ENCODE data around the gene RPS25.
A peak's percentile ranks its signal among the peaks of the same experiment; 100 is the strongest.
"Not testable (repeated sequence)": the region's sequence is repeated elsewhere in the genome, so short reads cannot be mapped to it uniquely, and the experiment has no call there.

Gene RPS25

GRCh38 chr11:119061256-119061655 lies 43.1 kb upstream of the RPS25 start:
- H3K27me3 ChIP-seq (ENCODE audit: insufficient read depth, poor library complexity, severe bottlenecking): no peaks in the 10 kb centered on the region
- no peak for DNase-seq (ENCODE audit: low spot score)
- TF ChIP-seq CTCF (IDR thresholded peaks at IDR 0.05; ENCODE audit: poor library complexity, severe bottlenecking): no peak

GRCh38 chr11:119059128-119059527 lies 41.0 kb upstream of the RPS25 start:
- ATAC-seq (ENCODE audit: low read depth); H3K9me3 ChIP-seq (ENCODE audit: severe bottlenecking); H3K27me3 ChIP-seq (ENCODE audit: insufficient read depth, poor library complexity, severe bottlenecking); DNase-seq (ENCODE audit: low spot score); H3K4me3 ChIP-seq (ENCODE audit: severe bottlenecking); H3K27ac ChIP-seq (ENCODE audit: poor library complexity, severe bottlenecking); H3K4me1 ChIP-seq (ENCODE audit: insufficient read depth, poor library complexity, severe bottlenecking): not testable (repeated sequence)
- peaks cover 20% of the 10 kb centered on the region for H3K36me3 ChIP-seq (ENCODE audit: low read depth)

More at GRCh38 chr11:119061256-119061655, 43.1 kb upstream of the RPS25 start:
- ATAC-seq (ENCODE audit: low read depth): no peak
- Histone ChIP-seq H3K4me3 (ENCODE audit: severe bottlenecking) (no peak overlapping the region), H3K27ac (ENCODE audit: poor library complexity, severe bottlenecking) (no peak overlapping the region), H3K4me1 (ENCODE audit: insufficient read depth, poor library complexity, severe bottlenecking) (no peaks in the 10 kb centered on the region), H3K36me3 (ENCODE audit: low read depth) (no peaks in the 10 kb centered on the region), H3K9me3 (ENCODE audit: severe bottlenecking) (no peaks in the 10 kb centered on the region)

GRCh38 chr11:119057000-119057769 lies 39.0 kb upstream of the RPS25 start, which contains the start of gene HYOU1:
Gene HYOU1 (minus strand): TSS chr11:119057205. CDS start chr11:119056160, 1,045 bp downstream.
- peak within 1 kb of the TSS; percentile 61 for H3K27ac ChIP-seq (ENCODE audit: poor library complexity, severe bottlenecking)
- ATAC-seq (ENCODE audit: low read depth): peak; percentile 91
- H3K27me3 ChIP-seq (ENCODE audit: insufficient read depth, poor library complexity, severe bottlenecking): no peaks in the 10 kb centered on the region
- peaks cover 7% of the 10 kb centered on the region for H3K4me1 ChIP-seq (ENCODE audit: insufficient read depth, poor library complexity, severe bottlenecking)
- H3K36me3 ChIP-seq (ENCODE audit: low read depth): peaks cover 40% of the 10 kb centered on the region
- peak; percentile 27 for TF ChIP-seq CTCF (IDR thresholded peaks at IDR 0.05; ENCODE audit: poor library complexity, severe bottlenecking)
- H3K4me3 ChIP-seq (ENCODE audit: severe bottlenecking): peak within 1 kb of the TSS; percentile 97
- H3K9me3 ChIP-seq (ENCODE audit: severe bottlenecking): no peaks in the 10 kb centered on the region
- peak; percentile 99 for DNase-seq (ENCODE audit: low spot score)

GRCh38 chr11:119056421-119056999 lies 38.4 kb upstream of the RPS25 start:
- no peak for TF ChIP-seq CTCF (IDR thresholded peaks at IDR 0.05; ENCODE audit: poor library complexity, severe bottlenecking)
- Histone ChIP-seq H3K27ac (ENCODE audit: poor library complexity, severe bottlenecking) (peak overlapping the region; percentile 61), H3K36me3 (ENCODE audit: low read depth) (peaks cover 47% of the 10 kb centered on the region), H3K9me3 (ENCODE audit: severe bottlenecking) (no peaks in the 10 kb centered on the region), H3K4me1 (ENCODE audit: insufficient read depth, poor library complexity, severe bottlenecking) (peaks cover 7% of the 10 kb centered on the region), H3K27me3 (ENCODE audit: insufficient read depth, poor library complexity, severe bottlenecking) (no peaks in the 10 kb centered on the region), H3K4me3 (ENCODE audit: severe bottlenecking) (peak overlapping the region; percentile 97)
- no peak for DNase-seq (ENCODE audit: low spot score)
- ATAC-seq (ENCODE audit: low read depth): peak; percentile 33

- Histone ChIP-seq H3K9me3 (ENCODE audit: severe bottlenecking) (no peaks in the 10 kb centered on the region), H3K27ac (ENCODE audit: poor library complexity, severe bottlenecking) (peak overlapping the region; percentile 61), H3K36me3 (ENCODE audit: low read depth) (peaks cover 53% of the 10 kb centered on the region), H3K27me3 (ENCODE audit: insufficient read depth, poor library complexity, severe bottlenecking) (no peaks in the 10 kb centered on the region), H3K4me3 (ENCODE audit: severe bottlenecking) (peak overlapping the region; percentile 97), H3K4me1 (ENCODE audit: insufficient read depth, poor library complexity, severe bottlenecking) (peaks cover 7% of the 10 kb centered on the region)
- ATAC-seq (ENCODE audit: low read depth): no peak
- TF ChIP-seq CTCF (IDR thresholded peaks at IDR 0.05; ENCODE audit: poor library complexity, severe bottlenecking): no peak
- no peak for DNase-seq (ENCODE audit: low spot score)
Observed at GRCh38 chr11:119055901-119056300, 37.8 kb upstream of the RPS25 start.

Measured in RWPE2 (cell line).